Activated naive CD4-positive, alpha-beta T cell treated with anti-CD3 and anti-CD28 coated beads, Interleukin-2, amount 50 U/mL, for 16 hours (primary cell): ENCODE data around the gene UST.
"Not testable (repeated sequence)": the region's sequence is repeated elsewhere in the genome, so short reads cannot be mapped to it uniquely, and the experiment has no call there.

Experiments
- DNase-seq: peaks from one replicate; pipeline ENCODE4 v3.0.0-alpha.2; 2020

UST gene

DNA sequence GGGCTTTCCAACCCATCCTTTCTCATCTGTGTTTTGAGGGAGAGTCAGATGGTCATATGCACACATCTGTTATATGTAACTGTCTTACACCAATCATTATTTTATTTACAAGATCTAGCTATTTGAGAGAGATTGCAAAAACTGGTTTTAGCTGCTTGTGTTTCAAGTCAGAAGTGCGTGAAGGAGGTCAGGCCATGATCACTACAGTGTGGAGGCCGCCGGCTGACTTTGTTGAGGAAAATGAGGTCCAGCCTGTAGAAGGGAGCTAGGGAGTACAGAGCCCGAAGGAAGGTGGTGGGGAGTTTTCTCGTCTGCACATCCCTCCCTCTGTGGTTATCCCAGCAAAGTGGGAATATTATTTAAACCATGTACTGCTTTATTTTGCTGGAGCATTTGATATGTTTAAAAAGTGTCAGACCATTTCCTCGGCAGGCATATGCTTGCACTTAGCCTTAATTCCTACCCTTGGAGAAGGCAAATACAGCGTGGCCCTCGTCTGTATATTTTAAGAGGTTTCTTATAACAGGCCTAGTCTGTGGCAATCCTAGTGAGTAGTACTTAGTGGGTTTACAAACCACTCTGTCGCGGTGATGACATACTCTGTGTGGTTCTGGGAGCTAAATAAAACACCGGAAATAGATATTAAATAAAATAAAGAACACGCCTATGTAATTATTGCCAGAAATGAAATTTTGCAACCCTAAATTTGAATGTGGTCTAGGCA is 95.6 kb downstream of the UST start:
- no peak for DNase-seq

DNA sequence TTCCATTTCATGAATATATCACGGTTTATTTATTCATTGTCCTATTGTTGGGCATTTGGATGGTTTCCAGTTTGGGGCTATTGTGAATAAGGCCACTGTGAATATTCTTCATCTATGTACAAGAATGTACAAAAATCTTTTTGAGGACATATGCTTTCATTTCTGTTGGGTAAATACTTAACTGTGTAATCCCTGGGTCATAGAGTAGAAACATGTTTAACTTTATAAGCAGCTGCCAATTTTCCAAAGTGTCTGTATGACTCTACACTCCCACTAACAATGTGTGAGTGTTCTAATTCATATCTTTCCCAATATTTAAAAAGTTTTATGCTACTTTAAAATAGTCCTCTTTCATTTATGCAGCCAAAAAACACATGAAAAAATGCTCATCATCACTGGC is 98.6 kb downstream of the UST start:
- DNase-seq: no peak

DNA sequence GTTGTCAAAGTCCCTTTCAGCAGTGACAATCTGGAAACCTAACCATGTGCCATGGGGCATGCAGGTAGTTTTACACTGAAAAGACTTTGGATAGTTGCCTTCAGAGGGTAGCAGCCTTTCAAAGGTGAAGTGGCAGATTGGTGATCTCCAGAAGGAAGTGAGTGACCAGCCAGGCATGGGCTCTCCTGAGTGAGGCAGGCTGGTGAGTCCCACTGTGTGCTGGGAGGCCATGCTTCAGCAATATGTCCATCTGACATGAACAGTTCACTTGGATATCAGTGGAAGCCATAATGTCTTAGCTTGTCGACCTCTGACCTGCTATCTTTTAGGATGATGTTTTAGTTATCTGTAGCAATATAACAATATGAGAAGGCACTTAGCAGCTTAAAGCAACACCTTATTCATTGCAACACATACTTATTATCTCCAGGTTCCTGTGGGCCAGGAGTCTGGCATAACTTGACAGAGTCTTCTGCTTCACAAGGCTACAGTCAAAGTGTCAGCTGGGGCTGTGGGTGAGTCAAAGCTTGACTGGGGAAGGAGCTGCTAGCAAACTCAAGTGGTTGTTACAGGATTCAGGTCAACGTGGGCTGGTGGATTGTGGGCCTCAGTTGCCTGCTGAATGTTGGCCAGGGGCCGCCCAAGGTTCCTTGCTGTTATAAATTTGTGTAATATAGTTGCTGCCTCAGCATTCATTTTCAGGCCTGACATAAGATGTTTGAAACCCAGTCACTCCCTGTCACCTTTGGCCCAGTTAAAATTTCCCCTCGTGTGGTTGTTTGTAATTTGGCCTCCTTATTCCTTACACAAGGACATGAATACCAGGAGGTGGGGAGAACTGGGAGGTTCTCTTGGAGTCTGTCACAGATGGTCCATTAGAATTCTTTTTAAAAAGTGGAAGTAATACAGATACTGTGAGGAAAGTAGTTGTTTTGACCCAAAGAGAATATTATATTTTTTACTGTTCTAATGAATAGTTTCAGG is 100.2 kb downstream of the UST start:
- DNase-seq: no peak

DNA sequence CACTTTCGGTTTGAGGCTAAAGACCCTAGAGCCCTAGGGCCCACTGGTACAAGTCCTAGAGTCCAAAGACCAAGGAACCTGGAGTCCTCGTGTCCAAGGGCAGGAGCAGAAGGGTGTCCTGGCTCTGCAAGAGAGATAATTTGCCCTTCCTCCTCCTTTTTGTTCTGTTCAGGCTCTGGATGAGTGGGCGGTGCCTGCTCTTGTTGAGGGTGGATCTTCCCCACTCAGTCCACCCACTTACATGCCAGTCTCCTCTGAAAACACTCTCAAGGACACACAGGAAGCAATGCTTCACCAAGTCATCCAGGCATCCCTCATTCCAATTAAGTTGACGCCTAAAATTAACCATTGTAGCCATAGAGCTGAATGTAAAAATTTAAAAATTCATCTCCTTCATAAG is 102.1 kb downstream of the UST start:
- DNase-seq: no peak

DNA sequence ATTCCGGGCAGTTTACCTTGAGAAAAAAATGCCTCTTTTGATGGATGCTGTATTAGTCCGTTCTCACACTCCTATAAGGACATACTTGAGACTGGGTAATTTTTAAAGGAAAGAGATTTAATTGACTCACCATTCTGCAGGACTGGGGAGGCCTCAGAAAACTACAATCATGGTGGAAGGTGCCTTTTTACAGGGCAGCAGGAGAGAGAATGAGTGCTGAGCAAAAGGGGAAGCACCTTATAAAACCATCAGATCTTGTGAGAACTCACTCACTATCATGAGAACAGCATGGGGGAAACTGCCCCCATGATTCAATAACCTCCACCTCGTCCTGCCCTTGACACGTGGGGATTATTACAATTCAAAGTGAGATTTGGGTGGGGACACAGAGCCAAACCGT is 102.6 kb downstream of the UST start:
- DNase-seq: not testable (repeated sequence)

DNA sequence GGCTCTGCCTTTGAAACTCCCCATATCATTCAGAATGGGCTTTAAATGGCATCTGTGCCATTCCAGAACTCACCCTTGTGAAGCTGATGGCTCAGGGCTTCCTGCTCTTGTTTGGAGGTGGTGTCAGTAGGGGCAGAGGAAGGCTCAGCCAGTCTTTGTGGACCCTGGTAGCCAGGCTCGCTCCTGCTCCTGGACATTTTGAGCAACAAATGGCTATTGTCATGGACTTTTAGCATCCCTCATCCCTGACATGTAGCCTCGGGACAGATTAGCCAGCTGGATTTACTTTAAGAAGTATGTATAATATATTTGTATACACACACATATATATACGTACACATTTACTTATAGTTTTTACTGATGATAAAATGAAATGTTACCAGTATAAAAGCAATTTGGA is 104.1 kb downstream of the UST start:
- DNase-seq: no peak

DNA sequence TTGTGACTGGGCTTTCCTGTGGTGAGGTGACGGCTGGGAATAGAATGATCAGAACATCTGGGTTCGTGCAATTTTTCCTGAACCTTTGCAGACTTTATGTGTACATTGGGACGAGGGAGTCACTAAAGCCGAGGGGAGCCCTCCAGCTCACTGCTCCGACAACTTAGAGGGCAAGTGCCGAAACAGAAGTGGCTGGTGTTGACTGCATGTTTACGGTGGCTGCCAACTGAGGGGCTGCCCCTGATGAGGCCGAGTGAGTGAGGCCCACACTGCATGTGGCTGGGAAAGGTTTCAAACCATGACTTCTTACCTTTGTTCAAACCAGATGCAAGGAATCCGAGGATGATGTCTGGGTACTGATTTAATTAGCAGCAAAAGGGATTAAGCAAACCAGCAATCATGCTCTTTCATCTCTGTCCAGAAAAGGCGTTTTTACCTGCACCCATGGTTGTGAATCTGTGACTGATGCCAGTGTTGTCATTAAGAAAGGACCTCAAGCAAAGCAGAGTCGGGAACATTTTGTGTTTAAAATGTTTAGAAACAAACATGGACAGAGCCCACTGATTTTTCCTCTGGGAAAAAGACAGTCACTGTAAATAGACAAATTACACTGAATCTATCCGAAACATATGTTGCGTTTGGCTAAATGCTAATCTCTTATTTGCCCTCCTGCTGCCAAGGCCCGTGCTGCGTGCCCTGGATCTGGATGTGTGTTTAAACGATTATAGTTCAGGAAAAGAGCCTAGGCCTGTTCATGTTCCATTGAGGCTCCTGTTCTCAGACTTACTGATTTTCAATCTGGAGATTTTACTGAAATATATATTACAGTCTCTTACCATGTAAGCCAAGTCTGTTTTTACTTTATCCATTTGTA is 105.1 kb downstream of the UST start:
- no peak for DNase-seq

DNA sequence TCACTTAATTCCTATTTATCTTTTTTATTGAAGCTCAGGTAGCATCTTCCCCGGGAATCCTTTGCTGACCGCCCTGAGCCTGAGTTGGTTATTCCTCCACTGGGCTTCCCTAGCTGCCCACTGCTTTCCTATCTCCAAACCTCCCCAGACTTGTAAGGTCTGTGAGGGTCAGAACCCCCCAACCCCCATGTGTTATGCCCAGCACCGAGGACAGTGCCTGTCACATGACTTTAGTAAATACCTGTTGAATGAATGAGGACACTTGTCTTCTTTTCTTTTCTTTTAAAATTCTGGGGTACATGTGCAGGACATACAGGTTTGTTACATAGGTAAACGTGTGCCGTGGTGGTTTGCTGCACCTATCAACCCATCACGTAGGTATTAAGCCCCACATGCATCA is 105.9 kb downstream of the UST start:
- DNase-seq: no peak

DNA sequence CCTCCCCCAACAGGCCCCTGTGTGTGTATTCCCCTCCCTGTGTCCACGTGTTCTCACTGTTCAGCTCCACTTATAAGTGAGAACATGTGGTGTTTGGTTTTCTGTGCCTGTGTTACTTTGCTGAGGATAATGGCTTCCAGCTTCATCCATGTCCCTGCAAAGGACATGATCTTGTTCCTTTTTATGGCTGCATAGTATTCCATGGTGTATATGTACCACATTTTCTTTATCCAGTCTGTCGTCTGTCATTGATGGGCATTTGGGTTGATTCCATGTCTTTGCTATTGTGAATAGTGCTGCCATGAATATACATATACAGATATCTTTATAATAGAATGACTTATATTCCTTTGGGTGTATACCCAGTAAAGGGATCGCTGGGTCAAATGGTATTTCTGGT is 106.3 kb downstream of the UST start:
- DNase-seq: not testable (repeated sequence)

DNA sequence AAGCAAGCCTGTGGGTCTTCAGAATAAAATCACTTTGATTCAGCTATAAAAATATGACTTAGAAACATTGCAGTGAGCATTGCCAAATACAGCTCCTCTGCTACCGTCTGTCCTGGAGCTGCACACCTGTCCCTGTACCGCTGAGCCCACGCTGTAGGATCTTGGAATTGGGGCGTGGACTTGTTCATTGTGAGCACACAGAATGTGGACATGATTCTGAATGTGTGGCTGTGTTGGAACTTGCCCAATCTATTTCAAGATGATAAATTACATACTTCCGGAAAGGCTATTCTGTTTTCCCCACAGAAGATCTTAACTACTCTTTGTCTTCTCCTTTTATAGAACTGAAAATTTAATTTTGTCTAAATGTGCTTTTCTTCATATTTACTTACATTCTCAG is 107.3 kb downstream of the UST start:
- no peak for DNase-seq

DNA sequence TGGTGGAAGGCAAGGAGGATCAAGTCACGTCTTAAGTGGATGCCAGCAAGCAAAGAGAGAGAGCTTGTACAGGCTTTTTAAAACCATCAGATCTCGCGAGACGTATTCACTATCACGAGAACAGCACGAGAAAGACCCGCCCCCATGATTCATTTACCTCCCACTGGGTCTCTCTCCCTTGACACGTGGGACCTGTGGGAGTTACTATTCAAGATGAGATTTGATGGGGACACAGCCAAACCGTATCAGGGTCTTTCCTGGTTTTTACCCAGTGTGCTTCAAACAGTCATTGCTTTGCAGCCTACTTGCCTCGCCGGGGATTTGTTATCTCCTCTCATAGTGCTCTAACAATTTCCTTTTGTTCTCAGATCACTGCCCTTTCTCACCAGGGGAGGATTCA is 108.2 kb downstream of the UST start:
- DNase-seq: no peak

DNA sequence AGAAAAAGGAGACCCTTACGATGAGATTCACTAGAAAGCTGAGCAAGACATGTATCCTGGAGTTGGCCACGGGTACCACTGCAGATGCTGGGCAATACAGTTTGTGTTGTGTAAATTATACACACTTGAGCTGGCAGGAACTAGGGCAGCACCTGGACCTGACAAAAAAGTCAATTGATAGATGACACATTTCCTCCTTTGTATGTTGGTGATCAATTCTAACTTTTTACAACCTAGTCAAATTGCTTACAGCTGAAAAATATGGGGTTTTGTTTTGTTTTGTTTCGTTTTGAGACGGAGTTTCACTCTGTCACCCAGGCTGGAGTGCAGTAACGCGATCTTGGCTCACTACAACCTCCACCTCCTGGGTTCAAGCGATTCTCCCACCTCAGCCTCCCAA is 108.9 kb downstream of the UST start:
- DNase-seq: no peak

DNA sequence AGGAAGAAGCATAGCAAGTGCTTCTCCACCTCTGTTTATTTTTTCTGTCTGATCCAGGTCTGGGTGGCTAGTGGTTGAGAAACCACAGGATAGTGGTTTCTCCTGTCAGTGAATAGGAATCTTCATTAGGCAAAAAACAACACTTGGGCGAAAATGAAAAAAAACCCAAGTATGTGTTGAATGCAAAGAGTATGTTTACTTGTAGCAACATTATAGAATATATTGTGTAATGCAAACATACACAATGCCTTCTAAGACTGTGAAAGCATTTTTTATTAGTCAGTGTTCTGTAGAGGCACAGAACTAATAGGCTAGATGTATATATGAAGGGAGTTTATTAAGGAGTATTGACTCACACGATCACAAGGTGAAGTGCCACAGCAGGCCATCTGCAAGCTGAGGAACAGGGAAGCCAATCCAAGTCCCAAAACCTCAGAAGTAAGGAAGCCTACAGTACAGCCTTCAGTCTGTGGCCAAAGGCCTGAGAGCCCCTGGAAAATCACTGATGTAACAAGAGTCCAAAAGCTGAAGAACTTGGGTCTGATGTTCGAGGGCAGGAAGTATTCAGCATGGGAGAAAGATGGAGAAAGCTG is 111.1 kb downstream of the UST start:
- DNase-seq: no peak

DNA sequence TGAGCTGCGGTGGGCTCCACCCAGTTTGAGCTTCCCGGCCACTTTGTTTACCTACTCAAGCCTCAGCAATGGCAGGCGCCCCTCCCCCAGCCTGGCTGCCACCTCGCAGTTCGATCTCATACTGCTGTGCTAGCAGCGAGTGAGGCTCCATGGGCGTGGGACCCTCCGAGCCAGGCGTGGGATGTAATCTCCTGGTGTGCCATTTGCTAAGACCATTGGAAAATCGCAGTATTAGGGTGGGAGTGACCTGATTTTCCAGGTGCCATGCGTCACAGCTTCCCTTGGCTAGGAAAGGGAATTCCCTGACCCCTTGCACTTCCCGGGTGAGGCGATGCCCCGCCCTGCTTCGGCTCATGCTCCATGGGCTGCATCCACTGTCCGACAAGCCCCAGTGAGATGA is 117.3 kb downstream of the UST start:
- DNase-seq: not testable (repeated sequence)

DNA sequence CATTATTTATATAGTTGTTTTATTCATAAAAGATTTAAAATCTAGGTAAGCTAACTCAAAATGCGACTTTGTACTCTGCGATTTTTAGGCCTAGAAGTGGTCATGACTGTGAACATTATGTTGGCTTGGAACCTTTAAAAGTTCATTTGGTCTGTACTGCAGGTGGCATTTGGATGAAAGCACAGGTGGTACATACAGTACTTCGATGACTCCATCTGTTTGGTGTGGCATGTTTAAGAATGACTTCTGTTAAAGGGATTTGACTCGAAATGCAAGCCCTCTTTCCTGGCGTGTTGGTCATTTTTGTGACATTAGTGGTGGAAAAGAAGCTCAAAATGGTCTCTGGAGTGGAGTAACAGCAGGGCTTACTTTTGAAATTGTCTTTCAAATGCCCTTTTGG is 118.1 kb downstream of the UST start:
- DNase-seq: no peak

DNA sequence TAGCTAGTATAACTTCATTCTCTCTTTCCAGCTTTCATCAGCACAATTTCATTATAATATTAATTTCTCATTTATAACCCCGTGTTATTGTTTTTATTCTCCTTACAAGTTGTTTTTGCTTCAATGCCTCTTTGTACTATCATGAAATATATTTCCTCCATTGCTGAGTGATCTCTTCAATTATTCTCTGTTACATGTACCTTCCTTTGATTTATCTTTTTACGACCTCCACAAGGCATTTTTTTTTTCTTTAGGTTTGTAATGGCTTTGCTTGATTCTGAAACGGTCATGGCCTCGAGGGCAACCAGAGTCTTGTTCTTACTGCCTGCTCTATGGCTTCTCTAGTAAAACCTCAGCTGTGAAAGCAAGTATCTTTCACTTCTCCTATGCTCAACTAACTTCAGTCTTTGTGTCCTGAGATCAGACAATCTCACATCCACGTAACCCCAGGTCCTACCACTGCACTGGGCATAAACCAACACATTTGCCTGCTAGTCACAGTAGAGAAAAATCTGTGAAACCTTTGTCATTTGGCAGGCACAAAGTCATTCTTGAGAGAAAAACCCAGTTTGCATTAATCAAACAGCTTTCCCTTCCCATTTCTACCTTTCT is 119.9 kb downstream of the UST start:
- no peak for DNase-seq

DNA sequence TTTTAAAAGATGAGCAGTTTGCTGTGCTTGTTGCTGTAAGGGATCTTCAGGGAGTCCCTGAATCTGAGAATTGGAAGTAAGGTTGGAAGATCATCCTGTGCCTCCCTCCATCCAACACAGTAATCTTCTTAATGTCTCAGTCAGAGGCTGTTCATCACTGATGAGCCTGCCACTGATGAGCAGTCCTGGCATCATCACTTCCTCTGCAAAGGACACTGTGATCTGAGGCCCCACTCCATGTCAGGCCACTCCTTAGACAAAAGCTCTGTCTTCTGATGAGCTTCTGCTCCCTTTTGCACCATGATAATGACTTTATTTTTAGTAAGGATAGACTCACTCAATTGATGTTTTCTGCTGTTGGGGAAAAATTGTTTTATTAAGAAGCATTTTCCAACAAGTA is 121.0 kb downstream of the UST start:
- no peak for DNase-seq

DNA sequence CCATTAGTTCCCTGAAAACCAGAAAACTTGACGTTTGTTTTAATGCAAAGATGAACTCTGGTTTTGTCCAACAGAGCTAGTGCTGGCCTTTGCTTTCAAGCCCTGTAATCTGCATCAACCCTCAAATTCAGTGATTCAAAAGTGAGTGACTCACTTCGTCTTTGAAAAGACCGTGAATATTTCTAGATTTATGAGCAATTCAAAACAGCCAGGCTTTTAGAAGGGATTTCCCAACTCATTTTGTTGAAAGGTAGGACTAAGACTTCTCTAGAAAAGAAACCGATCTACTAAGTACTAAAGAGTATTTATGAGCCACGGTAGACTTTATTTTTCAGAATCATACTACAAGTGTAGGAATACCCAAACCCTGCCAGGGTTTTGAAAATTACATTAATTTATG is 121.5 kb downstream of the UST start:
- DNase-seq: no peak

DNA sequence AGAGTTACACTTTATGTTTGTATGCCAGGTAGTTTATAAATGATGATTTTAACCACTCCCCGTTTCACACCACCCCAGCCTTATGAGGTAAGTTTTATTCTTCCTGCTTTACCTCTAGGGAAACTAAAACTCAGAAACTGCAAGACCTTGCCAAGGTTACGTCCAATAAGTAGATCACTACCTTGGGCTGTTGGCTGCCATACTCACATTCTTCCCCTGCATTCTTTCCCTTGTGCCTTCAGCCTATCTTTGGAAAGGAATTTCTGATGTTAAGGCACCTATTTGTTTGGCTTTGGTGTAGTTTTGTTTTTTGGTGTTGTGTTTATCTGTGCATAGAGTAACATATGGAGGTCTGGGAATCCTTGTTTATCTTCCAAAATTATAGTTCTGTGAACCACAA is 122.1 kb downstream of the UST start:
- no peak for DNase-seq

DNA sequence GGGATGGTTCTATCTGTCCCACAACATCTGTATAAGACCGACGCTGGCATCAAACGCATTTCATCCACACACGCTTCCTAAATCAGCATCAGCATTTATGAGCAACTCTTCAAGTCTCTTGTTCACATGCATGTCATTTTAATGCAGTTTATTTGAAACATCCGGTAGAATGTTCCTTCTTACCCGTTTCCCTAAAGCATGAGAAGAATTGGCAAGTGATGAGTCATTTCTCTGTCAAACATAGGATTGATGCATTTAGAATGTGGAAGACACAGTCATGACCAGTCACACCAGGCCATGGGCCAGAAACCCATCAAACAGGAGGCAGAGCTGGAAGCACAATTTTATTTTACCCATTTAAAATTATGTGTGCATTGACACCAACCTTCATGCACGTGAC is 122.8 kb downstream of the UST start:
- no peak for DNase-seq

DNA sequence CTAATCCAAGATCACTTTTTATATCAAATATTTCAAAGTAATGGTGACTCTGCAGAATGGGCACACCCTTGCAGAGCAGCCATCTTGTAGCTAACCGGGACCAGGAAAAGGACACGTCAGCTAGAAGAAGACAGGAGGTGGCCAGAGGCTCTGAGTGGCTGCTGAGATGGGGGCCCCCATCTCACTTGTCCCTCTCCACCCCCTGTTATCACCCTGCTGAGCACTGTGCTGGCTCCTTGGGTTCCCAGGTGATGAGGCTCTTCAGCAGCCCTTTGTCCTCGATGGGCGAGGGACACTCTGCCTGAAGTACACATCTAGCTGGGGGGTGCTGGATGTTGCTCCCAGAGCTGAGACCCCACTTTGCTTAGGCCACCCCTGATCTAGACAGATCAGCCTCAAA is 126.3 kb downstream of the UST start:
- no peak for DNase-seq

DNA sequence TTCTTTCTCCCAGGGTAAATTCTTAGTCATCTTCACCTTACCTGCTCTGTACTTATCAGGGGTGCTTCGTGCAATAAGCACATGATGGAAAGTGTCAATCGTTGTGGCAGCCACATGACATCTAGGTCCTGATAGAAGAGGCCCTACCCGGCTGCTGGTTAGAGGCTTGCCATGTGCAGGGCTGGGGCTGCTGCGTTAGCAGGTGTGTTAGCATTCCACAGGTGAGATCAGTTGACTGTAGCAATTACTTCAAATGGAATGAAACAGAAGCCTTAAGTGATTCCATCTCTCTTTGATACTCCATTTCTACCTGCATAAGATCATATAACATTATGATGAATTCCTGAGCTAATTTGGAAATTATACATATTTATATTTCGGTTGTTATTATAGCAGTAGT is 127.0 kb downstream of the UST start:
- DNase-seq: no peak
